NCI-H1417 treated with DMSO at 0.1 percent for 48 hours (cell line): ENCODE data around the gene MIPEP.

Source experiments
- DNase-seq: peaks from one replicate; lab custom pipeline; 2025; lab: John Stamatoyannopoulos, UW

MIPEP gene

DNA sequence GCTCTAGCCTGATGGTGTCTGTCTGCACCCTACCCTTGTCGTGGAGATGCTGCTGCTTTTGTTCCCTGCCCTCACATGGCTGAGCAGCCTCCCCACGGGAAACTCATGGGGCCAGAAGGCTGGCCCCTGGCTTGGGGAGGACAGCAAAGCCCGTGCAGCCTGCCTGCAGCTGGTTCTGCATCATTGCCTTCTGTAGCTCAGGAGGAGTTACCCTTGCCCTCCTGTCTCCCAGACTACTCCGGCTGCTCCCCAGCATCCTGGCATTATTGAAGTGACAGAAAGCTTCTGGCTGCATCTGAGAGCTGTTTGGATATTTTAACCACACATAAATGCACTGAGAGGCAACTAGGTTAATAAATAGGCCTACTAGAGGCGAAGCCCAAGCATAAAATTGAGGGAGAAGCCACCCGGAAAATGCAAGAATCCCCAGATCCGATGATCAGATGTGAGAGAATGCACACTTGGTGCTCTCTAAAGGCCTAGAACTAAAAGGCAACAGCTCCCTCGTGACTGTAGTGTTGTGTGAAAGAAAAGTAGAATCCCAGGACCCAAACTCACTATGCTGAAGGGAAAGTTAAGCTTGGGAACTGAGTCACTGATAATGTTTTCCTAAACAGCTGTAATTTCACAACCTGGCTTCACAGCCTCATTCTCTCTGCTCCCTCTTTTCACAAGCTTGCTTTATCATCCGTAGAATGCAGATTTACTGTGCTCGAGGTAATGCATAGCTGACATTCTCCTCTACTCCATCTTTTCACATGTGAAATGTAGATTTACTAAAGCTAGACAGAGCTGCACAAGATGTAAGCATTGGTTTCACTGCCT, 208.1 kb downstream of the MIPEP start:
- DNase-seq: no peak
